Activated naive CD4-positive, alpha-beta T cell treated with Interleukin-2 at 50 U/mL for 16 hours (primary cell): Measurements from ENCODE around the gene KLRG1.

Experiments used
- DNase-seq: peaks from one replicate; pipeline ENCODE4 v3.0.0-alpha.2; 2020

The KLRG1 gene

DNA sequence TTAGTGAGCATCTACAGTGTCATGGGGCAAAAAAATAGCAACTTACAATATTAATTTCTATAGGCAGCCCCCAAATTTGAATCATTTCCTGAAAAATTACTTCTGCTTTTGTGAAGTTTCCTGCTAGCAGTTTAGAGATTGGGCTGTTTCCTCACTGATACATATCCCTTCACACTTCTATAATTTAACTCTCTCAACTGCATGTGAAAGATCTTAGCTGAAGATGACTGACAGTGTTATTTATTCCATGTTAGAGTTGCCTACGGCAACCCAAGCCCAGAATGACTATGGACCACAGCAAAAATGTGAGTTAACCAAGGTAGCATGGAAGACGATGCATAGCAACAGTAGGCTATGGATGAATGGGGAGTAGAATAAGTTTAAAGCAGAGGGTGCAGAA is at the start of gene KLRG1:
Gene KLRG1 (plus strand): TSS at position 134 of the 400 bp plus-strand sequence. CDS start 90 bp downstream, at position 224.
- peak; percentile 25 for DNase-seq

DNA sequence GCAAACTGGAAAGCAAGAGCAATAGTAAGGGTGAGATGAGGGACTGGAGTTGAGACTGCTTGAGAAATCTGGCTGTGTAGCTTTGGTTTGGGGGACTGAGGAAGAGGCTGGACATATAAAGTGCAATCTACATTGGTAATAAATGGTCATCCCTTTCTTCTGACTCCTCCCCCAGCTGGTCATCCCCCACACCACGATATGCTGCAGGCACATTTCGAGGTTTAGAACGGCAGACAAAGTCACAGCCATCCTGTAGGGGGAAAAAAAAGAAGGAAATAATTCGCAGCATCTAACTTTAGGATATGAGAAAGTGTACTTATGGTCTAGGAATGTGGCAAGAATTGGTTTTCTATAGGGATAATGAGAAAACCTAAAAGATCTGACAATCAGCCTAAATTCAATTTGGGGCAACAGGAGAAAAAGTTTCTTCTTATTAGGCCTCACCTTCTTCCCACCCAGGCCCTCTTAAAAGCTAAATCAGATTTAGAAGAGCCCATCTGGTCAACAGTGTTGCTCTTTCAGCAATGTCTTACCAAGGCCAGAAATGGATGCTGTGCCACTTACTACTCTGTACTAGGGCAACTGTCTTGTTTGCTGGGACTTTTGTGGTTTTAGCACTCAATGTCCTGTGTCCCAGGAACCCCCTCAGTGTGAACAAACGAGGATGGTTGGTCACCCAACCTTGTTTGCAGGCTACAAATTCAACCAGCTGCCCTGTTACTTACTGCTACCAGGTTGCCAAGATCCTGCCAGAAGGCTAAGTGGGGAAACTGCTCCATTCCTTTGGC is 47.5 kb upstream of the KLRG1 start:
- no peak for DNase-seq

DNA sequence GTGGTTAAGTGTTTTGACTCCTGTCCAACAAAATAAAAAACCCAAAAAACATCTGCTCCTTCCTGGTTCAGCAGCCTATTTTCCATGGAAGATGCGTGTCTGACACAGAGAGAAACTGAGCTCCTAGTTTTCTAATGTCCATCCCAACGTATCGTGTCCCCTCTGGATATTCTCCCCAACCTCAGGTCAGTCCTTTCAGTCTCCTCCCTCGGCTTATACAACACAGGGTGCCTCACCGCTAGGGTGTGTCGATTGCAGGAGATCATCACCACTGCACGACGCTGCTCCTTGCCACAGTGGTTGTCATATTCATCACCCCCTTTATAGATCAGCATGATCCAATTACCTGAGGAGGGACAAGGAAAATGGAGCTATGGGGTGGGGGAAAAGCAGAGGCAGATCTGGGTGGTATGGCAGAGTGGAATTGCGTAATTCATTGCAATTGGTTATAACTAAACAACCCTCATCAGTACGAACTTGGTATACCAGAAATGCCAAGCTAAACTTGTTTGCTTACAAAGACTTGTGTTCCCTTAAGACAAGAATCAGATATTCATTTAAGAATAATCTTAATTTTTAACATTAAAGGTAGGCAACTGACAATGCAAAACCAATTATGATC is 45.7 kb upstream of the KLRG1 start:
- DNase-seq: no peak

DNA sequence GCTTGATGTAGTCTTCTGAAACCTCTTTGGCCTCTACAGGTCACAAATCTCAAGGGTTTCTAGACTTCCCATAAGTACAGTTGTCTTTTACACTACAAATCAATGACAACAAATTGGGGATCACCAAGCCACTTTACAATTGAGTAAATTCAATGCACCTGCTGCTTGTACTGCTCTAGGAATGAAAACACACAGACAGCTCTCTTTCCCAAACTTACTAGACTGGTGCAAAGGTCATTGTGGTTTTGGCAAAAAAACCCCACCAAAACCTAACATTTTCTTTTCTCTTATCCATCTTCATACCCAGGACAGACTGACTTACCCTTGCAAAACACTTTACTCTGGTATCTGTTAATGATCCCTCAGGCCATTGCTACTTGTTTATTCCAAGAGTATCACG is 42.6 kb upstream of the KLRG1 start:
- DNase-seq: no peak

DNA sequence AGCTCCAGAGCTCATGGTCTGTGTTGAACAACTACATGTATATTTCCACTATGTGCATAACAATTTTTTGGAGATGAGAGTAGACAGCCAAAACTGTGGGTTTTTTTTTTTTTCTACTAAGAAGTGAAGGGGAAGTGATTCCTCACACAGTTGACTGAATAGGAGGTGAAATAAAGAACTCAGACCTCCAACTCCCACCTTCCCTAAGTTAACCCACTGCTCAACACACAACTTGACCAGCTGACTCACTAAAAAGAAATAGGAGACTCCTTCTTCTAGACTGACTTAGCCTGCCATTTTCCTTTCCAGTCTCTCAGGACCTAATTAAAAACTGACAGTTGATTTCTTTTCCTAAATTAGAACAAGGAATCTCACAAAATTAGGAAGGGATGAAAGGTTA is 41.6 kb upstream of the KLRG1 start:
- DNase-seq: no peak

DNA sequence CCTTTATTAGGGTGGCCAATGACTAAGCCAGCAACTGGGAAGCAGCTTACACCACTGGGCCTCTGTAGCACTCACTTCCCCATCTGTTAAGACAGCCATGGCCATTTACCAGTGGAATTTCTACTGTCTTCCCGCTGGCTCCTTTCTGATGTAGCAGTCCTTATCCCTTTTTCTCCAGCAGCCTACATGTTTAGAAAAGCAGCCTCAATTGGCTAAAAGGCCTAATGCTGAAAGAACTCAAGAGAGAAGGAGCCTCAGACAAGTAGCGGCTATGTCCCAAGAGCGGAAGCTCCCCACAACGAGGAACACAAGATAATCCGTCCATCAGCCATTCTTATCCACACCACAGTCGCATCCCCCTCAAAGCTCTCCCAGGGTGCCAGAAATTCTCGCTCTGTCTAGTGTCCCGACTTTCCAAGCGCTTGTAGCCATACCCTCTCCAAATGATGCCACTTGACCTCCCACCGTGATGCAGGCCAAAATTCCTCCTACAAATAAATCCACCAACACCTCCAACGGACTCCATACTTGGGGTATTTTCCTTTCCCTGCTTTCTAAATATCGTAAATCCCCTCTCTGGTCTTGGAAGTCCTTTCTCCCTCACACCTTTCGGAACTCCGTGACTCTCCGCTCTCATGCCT is 40.5 kb upstream of the KLRG1 start:
- no peak for DNase-seq

DNA sequence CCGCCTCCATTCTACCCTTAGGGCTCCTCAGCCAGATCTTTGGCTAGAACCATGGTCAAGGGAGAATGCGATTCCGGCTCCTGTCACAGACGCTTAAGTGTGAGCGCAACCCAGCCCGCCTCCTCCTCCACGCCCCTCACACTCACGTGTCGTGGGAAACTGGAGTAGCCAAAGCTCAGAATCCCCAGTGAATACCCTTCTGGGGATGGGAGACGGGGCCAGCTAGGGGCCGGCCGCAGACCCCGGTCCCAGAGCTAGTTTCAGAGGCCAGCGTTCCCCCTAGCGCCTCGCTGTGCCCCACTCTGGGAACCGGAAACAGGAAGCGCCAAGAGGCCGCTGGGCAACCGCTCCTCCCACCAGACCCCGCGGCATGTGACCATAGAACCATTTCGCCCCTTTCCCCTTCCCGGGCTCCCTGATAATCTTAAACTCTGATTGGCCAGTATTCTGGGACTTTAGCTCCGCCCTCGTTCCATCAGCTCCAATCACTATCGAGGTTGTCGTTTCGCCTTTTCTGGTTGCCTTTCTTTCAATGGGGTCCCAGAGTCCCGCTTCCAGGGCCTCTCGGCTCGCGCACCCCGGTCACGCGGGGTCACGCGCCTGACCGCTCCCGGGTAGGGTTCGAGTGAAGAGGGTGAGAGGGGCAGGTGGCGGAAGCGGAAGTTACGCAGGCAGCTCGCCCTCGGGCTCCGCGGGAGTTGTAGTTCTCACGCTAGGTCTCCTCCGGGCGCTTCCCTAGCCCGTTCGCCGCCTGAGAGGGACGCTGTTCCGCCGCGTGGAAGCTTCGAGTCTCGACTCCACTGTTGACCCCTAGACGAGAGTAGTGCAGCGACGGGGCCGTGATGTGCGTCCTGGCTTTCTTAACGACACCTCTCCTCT is 39.8 kb upstream of the KLRG1 start, which contains the start of gene M6PR:
Gene M6PR (minus strand): TSS at position 304 of the 879 bp plus-strand sequence. CDS start 3,241 bp downstream, outside the sequence.
- peak; percentile 92 for DNase-seq

DNA sequence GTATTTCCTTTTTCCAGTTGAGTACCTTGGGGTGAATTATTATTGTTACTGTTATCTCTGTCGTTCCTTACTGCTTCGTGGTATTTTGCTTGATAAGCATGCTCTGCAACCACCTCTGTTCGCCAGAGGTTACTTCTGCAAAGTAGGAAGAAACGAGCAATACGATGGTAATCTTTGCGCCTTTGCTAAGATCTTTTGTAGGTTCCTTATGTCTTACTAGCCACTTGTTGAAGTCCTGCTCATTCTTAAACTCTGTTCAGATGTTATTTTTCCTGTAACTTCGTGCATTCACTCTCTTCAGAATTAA is 39.2 kb upstream of the KLRG1 start:
- no peak for DNase-seq

DNA sequence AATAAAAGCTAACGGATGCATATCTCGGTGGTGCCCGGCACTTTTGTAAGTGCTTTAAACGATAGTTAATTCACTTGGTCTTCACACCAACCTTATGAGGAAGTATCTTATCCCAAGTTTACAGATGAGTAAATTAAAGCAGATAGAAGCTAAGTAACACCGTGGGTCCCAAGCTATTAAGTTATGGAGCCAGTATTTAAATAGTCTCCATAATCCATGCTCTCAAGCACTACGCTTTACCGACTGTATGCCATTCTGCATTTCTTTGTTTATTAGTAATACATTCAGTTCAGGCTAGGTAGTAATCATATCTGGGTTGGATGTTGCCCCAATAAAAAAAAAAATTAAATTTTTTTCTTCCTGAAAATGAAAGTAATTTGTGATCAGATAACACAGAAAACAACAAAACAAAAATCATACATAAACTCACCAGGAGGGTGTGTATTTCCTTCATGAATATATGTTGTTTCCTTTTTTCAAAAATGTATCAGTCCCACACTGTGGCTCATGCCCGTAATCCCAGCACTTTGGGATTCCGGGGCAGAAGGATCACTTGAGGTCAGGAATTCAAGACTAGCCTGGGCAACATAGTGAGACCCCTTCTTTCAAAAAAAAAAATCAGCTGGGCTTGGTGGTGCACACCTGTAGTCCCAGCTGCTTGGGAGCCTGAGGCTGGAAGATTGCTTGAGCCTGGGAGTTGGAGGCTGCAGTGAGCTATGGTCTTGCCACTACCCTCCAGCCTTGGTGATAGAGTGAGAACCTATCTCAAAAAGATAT is 38.5 kb upstream of the KLRG1 start:
- no peak for DNase-seq

DNA sequence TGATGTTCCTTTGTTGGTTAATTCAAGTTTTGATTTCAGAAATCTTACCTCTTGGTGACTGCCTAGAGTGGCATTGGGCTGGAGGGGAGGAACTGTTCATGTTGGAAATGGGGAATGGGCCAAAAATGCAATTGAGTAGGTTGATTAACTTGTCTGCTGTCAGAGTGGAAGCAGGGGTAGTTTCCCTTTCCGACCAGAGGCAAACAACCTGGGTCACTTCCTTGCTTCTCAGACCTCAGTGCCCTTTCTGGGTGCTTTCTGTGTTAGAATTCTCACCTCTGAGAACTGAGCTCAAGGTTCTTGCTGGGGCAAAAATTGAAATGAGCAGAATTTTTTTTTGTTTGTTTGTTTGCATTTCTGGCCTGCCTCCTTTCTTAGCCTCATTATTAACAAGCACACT is 37.6 kb upstream of the KLRG1 start:
- peak; percentile 31 for DNase-seq

DNA sequence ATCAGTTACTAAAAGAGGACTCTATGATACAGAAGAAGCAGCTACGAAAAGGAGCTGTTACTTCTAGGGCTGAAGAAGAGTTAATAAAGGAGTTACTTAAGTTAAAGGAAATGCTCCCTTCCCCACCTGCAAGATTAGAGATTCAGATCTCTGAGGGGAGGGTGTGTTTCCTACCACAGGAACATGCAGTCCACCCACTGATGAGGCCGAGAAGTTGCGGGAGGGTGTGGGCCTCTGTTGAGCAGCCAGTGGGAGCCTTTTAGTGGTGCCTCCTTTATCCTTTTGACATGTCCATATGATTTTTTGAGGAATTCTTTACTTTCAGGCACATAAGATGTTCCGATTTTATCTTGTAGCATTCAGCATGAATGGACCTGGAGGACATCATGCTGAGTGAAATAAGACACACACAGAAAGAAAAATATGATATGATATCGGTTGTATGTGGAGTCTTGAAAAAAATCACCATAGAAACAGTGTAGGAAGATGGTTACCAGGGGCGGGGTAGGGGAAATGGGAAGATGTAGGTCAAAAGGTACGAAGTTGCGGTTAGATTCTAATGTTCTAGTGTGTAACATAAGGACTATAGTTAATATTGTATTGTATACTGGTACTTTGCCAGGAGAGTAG is 35.5 kb upstream of the KLRG1 start:
- DNase-seq: peak; percentile 72

DNA sequence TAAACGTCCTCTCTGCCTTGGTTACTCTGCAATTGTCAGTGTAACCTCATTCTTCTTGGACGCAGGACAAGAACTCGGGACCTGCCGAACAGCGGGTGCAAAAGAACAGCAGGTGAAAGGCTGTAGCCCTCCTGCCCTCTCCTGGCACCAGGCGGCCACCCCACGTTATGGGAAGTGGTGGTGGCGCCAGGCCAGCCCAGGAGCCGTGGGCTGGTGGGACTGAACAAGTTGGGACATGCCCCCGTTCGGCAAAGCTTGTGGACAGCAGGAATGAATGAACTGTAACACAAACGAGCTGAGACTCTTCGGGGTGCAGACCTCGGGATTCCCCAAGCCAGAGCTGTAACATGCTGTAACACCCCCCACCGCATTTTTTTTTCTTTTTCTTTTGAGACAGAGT is 33.3 kb upstream of the KLRG1 start:
- no peak for DNase-seq

DNA sequence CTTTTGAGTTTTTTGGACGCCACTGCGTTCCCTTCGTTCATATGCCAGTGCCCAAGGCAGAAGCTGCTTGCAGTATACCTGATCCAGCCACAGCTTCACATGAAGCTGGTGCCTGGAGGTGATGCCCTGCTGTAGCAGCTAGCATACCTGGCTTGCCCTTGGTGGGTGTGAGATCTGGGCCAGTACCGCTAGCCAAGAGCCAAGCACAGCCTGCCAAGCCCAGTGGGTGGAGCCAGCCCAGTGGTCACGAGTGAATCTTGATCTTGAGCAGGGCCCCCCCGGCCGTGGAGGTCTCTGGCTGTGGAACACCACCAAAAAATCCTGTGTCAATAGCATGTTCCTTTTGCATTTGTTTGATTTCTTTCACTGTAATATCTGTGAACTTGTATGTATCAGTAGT is 32.6 kb upstream of the KLRG1 start:
- DNase-seq: no peak

DNA sequence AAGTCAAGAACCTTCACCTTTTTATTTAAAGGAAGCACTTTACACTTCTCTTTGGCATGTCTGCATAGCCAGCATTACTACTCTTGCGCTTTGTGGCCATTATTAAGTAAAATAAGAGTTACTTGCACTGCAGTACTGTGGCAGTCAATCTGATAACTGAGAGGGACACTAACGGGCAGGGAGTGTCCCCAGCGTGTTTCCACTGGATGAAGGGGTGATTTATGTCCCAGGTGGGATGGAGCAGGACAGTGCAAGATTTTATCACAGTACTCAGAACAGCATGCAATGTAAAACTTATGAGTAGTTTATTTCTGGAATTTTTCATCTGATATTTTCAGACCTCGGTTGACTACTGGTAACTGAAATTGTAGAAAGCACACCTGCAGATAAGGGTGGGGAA is 31.8 kb upstream of the KLRG1 start:
- DNase-seq: no peak

DNA sequence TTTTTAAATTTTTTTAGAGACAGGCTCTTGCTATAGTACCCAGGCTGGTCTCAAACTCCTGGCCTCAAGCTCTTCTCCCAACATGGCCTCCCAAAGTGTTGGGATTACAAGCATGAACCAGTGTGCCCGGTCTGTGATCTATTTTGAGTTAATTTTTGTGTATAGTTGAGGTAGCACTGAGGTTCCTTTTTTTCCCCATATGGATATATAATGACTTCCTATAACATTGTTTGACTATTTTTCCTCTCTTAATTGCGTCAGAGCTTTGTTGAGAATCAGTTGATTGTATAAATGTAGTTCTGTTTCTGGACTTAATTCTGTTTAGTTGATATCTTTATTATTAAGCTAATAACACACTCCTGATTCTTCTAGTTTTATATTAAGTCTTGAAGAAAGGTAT is 31.3 kb upstream of the KLRG1 start:
- no peak for DNase-seq

DNA sequence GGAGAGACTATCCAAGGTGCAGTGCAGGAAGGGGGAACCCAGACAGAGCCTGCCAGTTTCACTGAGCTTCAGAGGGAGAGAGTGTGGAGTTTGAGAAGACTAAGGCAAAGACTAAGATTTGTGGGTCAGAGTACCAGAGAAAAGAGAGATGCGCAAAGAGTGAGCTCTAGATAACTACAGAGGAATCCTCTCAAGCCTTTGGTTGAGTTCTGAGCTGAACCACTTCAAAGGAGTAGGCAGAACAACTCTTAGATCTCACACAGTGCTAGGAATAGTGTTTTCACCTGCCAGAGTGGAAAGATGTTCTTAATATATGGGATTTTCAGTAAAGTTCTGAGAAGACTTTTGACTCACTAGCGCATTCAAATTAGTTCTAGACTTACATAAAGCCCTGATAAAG is 29.2 kb upstream of the KLRG1 start:
- DNase-seq: no peak

DNA sequence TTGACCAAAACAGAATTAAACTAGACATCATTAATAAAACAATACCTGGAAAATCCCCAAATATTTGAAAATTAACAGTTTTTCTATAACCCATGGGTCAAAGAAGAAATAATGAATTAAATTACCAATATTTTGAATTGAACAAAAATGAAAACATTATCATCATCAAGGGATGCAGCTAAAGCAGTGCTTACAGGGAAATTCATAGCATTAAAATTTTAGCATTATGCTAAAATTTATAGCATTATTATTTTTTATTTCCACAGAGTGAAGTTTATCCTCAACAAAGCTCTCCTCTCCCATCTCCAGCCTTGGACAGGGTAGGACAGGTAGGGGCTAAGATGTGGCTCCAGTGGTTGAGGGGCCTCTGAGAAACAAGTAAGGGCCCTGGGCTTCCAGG is 20.6 kb upstream of the KLRG1 start:
- no peak for DNase-seq

DNA sequence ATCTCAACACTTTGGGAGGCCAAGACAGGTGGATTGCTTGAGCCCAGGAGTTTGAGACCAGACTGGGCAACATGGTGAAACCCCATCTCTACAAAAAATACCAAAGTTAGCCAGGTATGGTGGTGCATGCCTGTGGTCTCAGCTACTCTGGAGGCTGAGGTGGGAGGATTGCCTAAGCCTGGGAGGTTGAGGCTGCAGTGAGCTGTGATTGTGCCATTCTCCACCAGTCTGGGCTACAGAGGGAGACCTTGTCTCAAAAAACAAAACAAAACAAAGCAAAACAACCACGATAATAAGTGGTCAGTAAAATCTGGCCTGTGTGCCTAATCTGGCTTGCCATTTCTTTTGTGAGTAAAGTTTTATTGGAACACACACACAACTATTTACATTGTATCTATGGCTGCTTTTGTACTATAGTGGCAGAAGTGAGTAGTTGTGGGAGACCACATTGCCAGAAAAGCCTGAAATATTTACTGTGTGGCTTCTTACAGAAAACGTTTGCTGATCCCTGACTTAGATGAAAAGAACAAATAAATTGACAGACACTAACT is 19.4 kb upstream of the KLRG1 start:
- DNase-seq: no peak

DNA sequence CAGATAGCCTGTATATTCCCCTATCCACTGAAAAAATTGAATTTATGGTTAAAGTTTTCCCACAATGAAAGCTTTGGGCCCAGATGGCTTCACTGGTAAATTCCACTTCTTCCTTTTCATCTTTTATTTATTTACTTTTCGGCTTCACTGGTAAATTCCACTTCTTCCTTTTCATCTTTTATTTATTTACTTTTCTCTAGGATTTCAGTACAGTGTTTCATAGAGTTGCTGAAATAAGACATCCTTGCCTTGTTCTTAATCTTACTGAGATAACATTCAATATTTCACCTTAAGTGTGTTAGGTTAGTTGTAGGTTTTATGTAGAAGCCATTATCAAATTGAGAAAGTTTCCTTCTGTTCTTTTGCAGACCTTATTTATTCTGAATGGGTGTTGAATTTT is 18.9 kb upstream of the KLRG1 start:
- no peak for DNase-seq

DNA sequence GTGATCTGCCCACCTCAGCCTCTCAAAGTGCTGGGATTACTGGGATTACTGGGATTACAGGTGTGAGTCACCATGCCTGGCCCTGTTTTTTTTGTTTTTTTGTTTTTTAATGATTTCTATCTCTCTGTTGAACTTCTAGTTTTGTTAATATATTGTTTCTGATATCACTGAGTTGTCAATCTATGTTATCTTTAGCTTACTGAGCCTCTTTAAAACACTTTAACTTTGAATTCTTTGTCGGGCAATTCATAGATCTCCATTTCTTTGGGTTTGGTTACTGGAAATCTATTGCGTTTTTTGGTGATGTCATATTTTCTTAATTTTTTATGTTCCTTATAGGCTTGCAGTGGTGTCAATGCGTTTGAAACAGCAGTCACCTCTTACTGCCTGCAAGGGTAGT is 9.2 kb upstream of the KLRG1 start:
- DNase-seq: no peak

DNA sequence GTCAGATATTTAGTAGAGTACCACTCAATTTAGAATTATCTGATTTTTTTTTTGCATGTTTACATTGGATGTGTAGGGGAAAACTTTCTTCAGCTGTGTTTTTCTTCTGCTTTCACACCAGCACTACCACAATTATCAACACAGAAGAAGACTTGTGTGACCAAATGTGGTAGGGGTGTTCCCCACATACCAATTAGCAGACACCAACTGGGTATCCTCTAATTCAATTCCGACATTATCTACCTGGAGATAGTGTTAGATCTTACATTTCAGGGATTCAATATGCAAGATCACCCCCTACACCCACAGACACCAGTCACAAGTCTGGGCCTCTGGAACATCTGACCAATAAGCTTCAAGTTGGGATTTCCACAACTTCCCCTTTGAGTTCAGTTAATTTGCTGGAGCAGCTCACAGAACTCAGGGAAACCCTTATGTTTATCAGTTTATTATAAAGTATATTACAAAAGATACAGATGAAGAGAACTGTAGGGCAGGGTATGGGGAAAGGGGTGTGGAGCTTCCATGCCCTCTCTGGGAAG is 4.1 kb upstream of the KLRG1 start:
- DNase-seq: no peak
